IMR-90 (cell line): ENCODE data around the gene CLEC16A. TPM values are rescaled to one million over a fixed set of nuclear protein-coding genes. Genes with fewer than 3 reads are reported as not detected.

Experiments used
- ATAC-seq: fragments of 200-7000 bp; cut with Tn5 transposase; 2 replicates; pipeline ENCODE4 v1.9.1; 2020; ENCODE audit warnings: low read depth, mild to moderate bottlenecking, moderate library complexity
- BruUV-seq: library from RNA; stranded (reverse); fragments of 400-500 nt; replicated peaks from 2 replicates; lab custom pipeline; 2021; lab: Mats Ljungman, UMichigan
- CTCF ChIA-PET: fragments of 300-600 bp; formaldehyde crosslinking; extraction: SDS; loops from one replicate; lab custom pipeline; 2021; ENCODE audit warnings: antibody characterized with exemption; lab: Yijun Ruan, JAX
- POLR2A ChIA-PET: fragments of 300-600 bp; sonication (Branson Sonifier 250); formaldehyde crosslinking; loops from one replicate; lab custom pipeline; 2022; ENCODE audit warnings: antibody characterized with exemption; ENCODE audit not compliant: unreplicated experiment; lab: Charles Lee
- DNase-seq: peaks from one replicate; pipeline ENCODE4 v3.0.0; 2013
- H2AFZ ChIP-seq: replicated peaks from 2 replicates; pipeline ENCODE3; 2013; ENCODE audit warnings: low read length, mild to moderate bottlenecking; ENCODE audit not compliant: poor library complexity
- H2AK5ac ChIP-seq: 2 replicates; pipeline ENCODE4 v1.6.1; 2013; ENCODE audit warnings: low read depth, low read length, inconsistent platforms
- H2AK9ac ChIP-seq: replicated peaks from 2 replicates; pipeline ENCODE3; 2013; ENCODE audit warnings: mild to moderate bottlenecking, low read depth, low read length, moderate library complexity; ENCODE audit not compliant: poor library complexity
- H2BK120ac ChIP-seq: 2 replicates; pipeline ENCODE4 v1.6.1; 2013; ENCODE audit warnings: low read depth, low read length, inconsistent platforms
- H2BK15ac ChIP-seq: 3 replicates; pipeline ENCODE4 v1.6.1; 2013; ENCODE audit warnings: low read depth, low read length, inconsistent platforms
- H2BK20ac ChIP-seq: 2 replicates; pipeline ENCODE4 v1.6.1; 2013; ENCODE audit warnings: low read depth, mild to moderate bottlenecking, inconsistent platforms, low read length, moderate library complexity
- H2BK5ac ChIP-seq: 2 replicates; pipeline ENCODE4 v1.6.1; 2013; ENCODE audit warnings: mild to moderate bottlenecking, low read depth, low read length, inconsistent platforms; ENCODE audit not compliant: poor library complexity, severe bottlenecking
- H3K14ac ChIP-seq: replicated peaks from 2 replicates; pipeline ENCODE4 v1.6.1; 2013; ENCODE audit warnings: low read depth, low read length, inconsistent platforms
- H3K18ac ChIP-seq: 2 replicates; pipeline ENCODE4 v1.6.1; 2013; ENCODE audit warnings: low read depth, low read length, control low read depth
- H3K23ac ChIP-seq: 2 replicates; pipeline ENCODE4 v1.6.1; 2013; ENCODE audit warnings: low read depth, low read length, inconsistent platforms
- H3K27ac ChIP-seq: 2 replicates; pipeline ENCODE4 v1.5.1; 2013; ENCODE audit warnings: mild to moderate bottlenecking, control low read depth, low read length; ENCODE audit not compliant: insufficient read depth
- H3K27me3 ChIP-seq: 2 replicates; pipeline ENCODE4 v1.6.1; 2013; ENCODE audit warnings: low read length; ENCODE audit not compliant: control insufficient read depth, insufficient read depth
- H3K36me3 ChIP-seq: 2 replicates; pipeline ENCODE4 v1.6.1; 2013; ENCODE audit warnings: low read length, mixed read lengths; ENCODE audit not compliant: control insufficient read depth, insufficient read depth
- H3K4ac ChIP-seq: 2 replicates; pipeline ENCODE4 v1.6.1; 2013; ENCODE audit warnings: low read depth, low read length, inconsistent platforms
- H3K4me1 ChIP-seq: 2 replicates; pipeline ENCODE4 v1.6.1; 2013; ENCODE audit warnings: low read length, mixed read lengths; ENCODE audit not compliant: control insufficient read depth, insufficient read depth
- H3K4me2 ChIP-seq: 2 replicates; pipeline ENCODE4 v1.6.1; 2013; ENCODE audit warnings: low read depth, mild to moderate bottlenecking, control low read depth, low read length, moderate library complexity
- H3K4me3 ChIP-seq: 2 replicates; pipeline ENCODE4 v1.5.1; 2013; ENCODE audit warnings: low read depth, mild to moderate bottlenecking, control low read depth, low read length, moderate library complexity; ENCODE audit not compliant: insufficient read depth
- H3K56ac ChIP-seq: 2 replicates; pipeline ENCODE4 v1.6.1; 2013; ENCODE audit warnings: low read length, inconsistent platforms; ENCODE audit not compliant: insufficient read depth; ENCODE audit errors: extremely low read depth
- H3K79me1 ChIP-seq, 2 experiments: 2 replicates each; pipeline ENCODE4 v1.6.1; 2013; ENCODE audit warnings: low read length in 2 of 2, inconsistent platforms in 1 of 2, low read depth in 1 of 2
- H3K9ac ChIP-seq: 2 replicates; pipeline ENCODE4 v1.6.1; 2013; ENCODE audit warnings: low read depth, low read length, control low read depth
- H3K9me1 ChIP-seq: 2 replicates; pipeline ENCODE4 v1.6.1; 2013; ENCODE audit warnings: low read length, inconsistent platforms; ENCODE audit not compliant: insufficient read depth
- H3K9me3 ChIP-seq: 2 replicates; pipeline ENCODE4 v1.6.1; 2013; ENCODE audit warnings: low read length; ENCODE audit not compliant: control insufficient read depth, insufficient read depth
- H4K20me1 ChIP-seq: 2 replicates; pipeline ENCODE4 v1.6.1; 2013; ENCODE audit warnings: low read length, inconsistent platforms; ENCODE audit not compliant: insufficient read depth
- H4K5ac ChIP-seq: 2 replicates; pipeline ENCODE4 v1.6.1; 2013; ENCODE audit warnings: mild to moderate bottlenecking, low read depth, low read length, control low read depth
- H4K8ac ChIP-seq, 2 experiments: 2 replicates each; pipeline ENCODE4 v1.6.1; 2013; ENCODE audit warnings: low read depth in 2 of 2, low read length in 2 of 2, control low read depth in 1 of 2, inconsistent platforms in 1 of 2
- H4K91ac ChIP-seq: 2 replicates; pipeline ENCODE4 v1.6.1; 2013; ENCODE audit warnings: low read depth, low read length, inconsistent platforms; ENCODE audit not compliant: insufficient read depth
- BHLHE40 ChIP-seq: fragments of 150-350 bp; IDR thresholded peaks from 2 replicates; pipeline ENCODE4 v1.6.1; 2016; ENCODE audit warnings: mild to moderate bottlenecking, low read depth, low read length
- CEBPB ChIP-seq: IDR thresholded peaks from 2 replicates; pipeline ENCODE4 v1.6.1; 2012; ENCODE audit warnings: low read depth, low read length, improper control_type of control experiment
- CHD1 ChIP-seq: IDR thresholded peaks from 2 replicates; pipeline ENCODE4 v1.6.1; 2012; ENCODE audit warnings: low read depth, low read length, improper control_type of control experiment
- FOS ChIP-seq: fragments of 150-350 bp; IDR thresholded peaks from 2 replicates; pipeline ENCODE4 v1.6.1; 2016; ENCODE audit warnings: low read depth, low read length
- MAFK ChIP-seq: IDR thresholded peaks from 2 replicates; pipeline ENCODE4 v1.6.1; 2012; ENCODE audit warnings: low read depth, low read length, improper control_type of control experiment
- MAZ ChIP-seq: IDR thresholded peaks from 2 replicates; pipeline ENCODE4 v1.6.1; 2012; ENCODE audit warnings: low read depth, mild to moderate bottlenecking, low read length, improper control_type of control experiment, moderate library complexity, borderline replicate concordance
- MXI1 ChIP-seq: IDR thresholded peaks from 2 replicates; pipeline ENCODE4 v1.6.1; 2012; ENCODE audit warnings: low read depth, mild to moderate bottlenecking, low read length, moderate library complexity, borderline replicate concordance
- NFE2L2 ChIP-seq: fragments of 150-350 bp; IDR thresholded peaks from 2 replicates; pipeline ENCODE4 v1.6.1; 2016; ENCODE audit warnings: low read depth, mild to moderate bottlenecking, low read length
- POLR2A ChIP-seq: IDR thresholded peaks from 2 replicates; pipeline ENCODE4 v1.6.1; 2012; ENCODE audit warnings: mild to moderate bottlenecking, low read depth, low read length
- RAD21 ChIP-seq: IDR thresholded peaks from 2 replicates; pipeline ENCODE4 v1.6.1; 2012; ENCODE audit warnings: low read length, improper control_type of control experiment
- RCOR1 ChIP-seq: IDR thresholded peaks from 2 replicates; pipeline ENCODE4 v1.6.1; 2012; ENCODE audit warnings: mild to moderate bottlenecking, low read length, improper control_type of control experiment; ENCODE audit not compliant: insufficient replicate concordance
- RFX5 ChIP-seq: IDR thresholded peaks from 2 replicates; pipeline ENCODE4 v1.8.0; 2012; ENCODE audit warnings: low read depth, mild to moderate bottlenecking, low read length, moderate library complexity
- USF2 ChIP-seq: fragments of 150-350 bp; IDR thresholded peaks from 2 replicates; pipeline ENCODE4 v1.6.1; 2017; ENCODE audit warnings: mild to moderate bottlenecking, antibody characterized with exemption, low read length, low read depth
- WGBS, 2 experiments: methylation state at CpG; one replicate each; pipeline versions ENCODE4 v1.1.5 to v1.1.7; 2013; ENCODE audit warnings: missing lambda C conversion rate in 2 of 2; ENCODE audit not compliant: insufficient read length in 1 of 2; ENCODE audit errors: extremely low coverage in 2 of 2; 5-methylcytosine and 5-hydroxymethylcytosine counted together
- dilution Hi-C: fragments of 300-500 bp; cut with HindIII; formaldehyde crosslinking; loops from one replicate; pipeline ENCODE4 v1.14.3; 2018; ENCODE audit warnings: low sequenced_read_pairs; ENCODE audit not compliant: unreplicated experiment
- in situ Hi-C: fragments of 300-500 bp; cut with MboI; formaldehyde crosslinking; loops from 3 replicates; pipeline ENCODE4 v1.14.3; 2019; ENCODE audit warnings: low sequenced_read_pairs, inconsistent platforms, mixed read lengths
- intact Hi-C: fragments of 100-400 bp; cut with micrococcal nuclease; formaldehyde crosslinking; loops from 2 replicates; pipeline ENCODE4 v1.10.0; 2022
- polyA plus RNA-seq, 3 experiments: library from polyadenylated mRNA; depleted of rRNA; stranded (reverse); fragments of >200 nt; gene quantifications; 2 replicates each; pipeline ENCODE4 v1.2.3, GENCODE V29; 2012; ENCODE audit warnings: low replicate concordance in 1 of 3
- total RNA-seq: library from RNA; depleted of rRNA; stranded (reverse); fragments of >200 nt; gene quantifications from 2 replicates; pipeline ENCODE4 v1.2.3, GENCODE V29; 2012
- TF ChIP-seq, protein P1 (sequence below): conservative IDR thresholded peaks from 2 replicates; pipeline ENCODE4 v1.5.1; 2012; ENCODE audit warnings: mild to moderate bottlenecking, low read depth, low read length, improper control_type of control experiment
- TF ChIP-seq, protein P2 (sequence below): fragments of 150-350 bp; IDR thresholded peaks from 2 replicates; pipeline ENCODE4 v1.6.1; 2016; ENCODE audit warnings: low read depth, mild to moderate bottlenecking, low read length, moderate library complexity, borderline replicate concordance

CLEC16A gene
- total and polyA plus RNA-seq, 2 of the 4 experiments (the other 2 are of a cell fraction): 15.9 to 16.5 TPM

- CTCF ChIA-PET: no interaction called here
- Histone ChIP-seq H3K9me3 (no peaks in the 10 kb centered on the region), H2BK15ac (no peak overlapping the region), H2BK120ac (no peak overlapping the region), H4K8ac (no peak overlapping the region), H3K18ac (no peak overlapping the region), H3K9ac (no peak overlapping the region), H2AK9ac (no peak overlapping the region), H4K91ac (no peak overlapping the region), H3K27ac (no peak overlapping the region), H3K23ac (no peak overlapping the region), H3K4me1 (peaks cover 5% of the 10 kb centered on the region), H4K20me1 (no peaks in the 10 kb centered on the region; the same call in 1 of the 2 replicates), H3K27me3 (no peaks in the 10 kb centered on the region), H3K79me1 (peaks cover 0 to 7% of the 10 kb centered on the region in 2 experiments; a peak in 1 of 4 replicates), H3K4me3 (no peak overlapping the region), H2BK20ac (no peak overlapping the region), H4K5ac (no peak overlapping the region), H3K56ac (no peak overlapping the region), H3K4ac (no peak overlapping the region), H3K9me1 (no peaks in the 10 kb centered on the region), H2AK5ac (no peak overlapping the region), H2BK5ac (no peak overlapping the region), H2AFZ (no peak overlapping the region), H3K4me2 (no peak overlapping the region), H3K36me3 (peaks cover 26% of the 10 kb centered on the region), H3K14ac (no peak overlapping the region)
- no TSS peak for BruUV-seq
- in situ Hi-C loops: loop anchor here (25.0 kb wide), 1 partner anchor 661 kb away; no protein-coding TSS in a partner anchor
- 100% methylated on average over 1 of the region's 10 CpGs; no CpG with 5 or more reads in 1 of the 2 experiments for WGBS, 2 experiments
- DNase-seq: no peak
- intact Hi-C loops: no loop called here
- no peak for TF ChIP-seq CEBPB
- TF ChIP-seq BHLHE40: no peak
- TF ChIP-seq NFE2L2: no peak
- TF ChIP-seq, protein P1, sequence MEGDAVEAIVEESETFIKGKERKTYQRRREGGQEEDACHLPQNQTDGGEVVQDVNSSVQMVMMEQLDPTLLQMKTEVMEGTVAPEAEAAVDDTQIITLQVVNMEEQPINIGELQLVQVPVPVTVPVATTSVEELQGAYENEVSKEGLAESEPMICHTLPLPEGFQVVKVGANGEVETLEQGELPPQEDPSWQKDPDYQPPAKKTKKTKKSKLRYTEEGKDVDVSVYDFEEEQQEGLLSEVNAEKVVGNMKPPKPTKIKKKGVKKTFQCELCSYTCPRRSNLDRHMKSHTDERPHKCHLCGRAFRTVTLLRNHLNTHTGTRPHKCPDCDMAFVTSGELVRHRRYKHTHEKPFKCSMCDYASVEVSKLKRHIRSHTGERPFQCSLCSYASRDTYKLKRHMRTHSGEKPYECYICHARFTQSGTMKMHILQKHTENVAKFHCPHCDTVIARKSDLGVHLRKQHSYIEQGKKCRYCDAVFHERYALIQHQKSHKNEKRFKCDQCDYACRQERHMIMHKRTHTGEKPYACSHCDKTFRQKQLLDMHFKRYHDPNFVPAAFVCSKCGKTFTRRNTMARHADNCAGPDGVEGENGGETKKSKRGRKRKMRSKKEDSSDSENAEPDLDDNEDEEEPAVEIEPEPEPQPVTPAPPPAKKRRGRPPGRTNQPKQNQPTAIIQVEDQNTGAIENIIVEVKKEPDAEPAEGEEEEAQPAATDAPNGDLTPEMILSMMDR: no peak
- no peak for TF ChIP-seq RCOR1
- no peak for TF ChIP-seq MAZ
- TF ChIP-seq MAFK: no peak
- no peak for TF ChIP-seq CHD1
- TF ChIP-seq MXI1: no peak
- TF ChIP-seq USF2: no peak
- TF ChIP-seq RAD21: no peak
- TF ChIP-seq POLR2A: no peak
- TF ChIP-seq, protein P2, sequence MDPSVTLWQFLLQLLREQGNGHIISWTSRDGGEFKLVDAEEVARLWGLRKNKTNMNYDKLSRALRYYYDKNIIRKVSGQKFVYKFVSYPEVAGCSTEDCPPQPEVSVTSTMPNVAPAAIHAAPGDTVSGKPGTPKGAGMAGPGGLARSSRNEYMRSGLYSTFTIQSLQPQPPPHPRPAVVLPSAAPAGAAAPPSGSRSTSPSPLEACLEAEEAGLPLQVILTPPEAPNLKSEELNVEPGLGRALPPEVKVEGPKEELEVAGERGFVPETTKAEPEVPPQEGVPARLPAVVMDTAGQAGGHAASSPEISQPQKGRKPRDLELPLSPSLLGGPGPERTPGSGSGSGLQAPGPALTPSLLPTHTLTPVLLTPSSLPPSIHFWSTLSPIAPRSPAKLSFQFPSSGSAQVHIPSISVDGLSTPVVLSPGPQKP: no peak
- no peak for TF ChIP-seq RFX5
- no peak for TF ChIP-seq FOS
- ATAC-seq: no peak
- POLR2A ChIA-PET: no interaction called here
- dilution Hi-C loops: no loop called here
These were observed 21.2 kb upstream of the CLEC16A start for GRCh38 chr16:10923146-10923649.
